Stimulated activated CD4-positive, alpha-beta T cell treated with anti-CD3 and anti-CD28 coated beads, Interleukin-15, amount 100 ng/mL, for 24 hours (primary cell): Measurements from ENCODE around the gene ZFAND3.

Experiments
- DNase-seq: peaks from one replicate; pipeline ENCODE4 v3.0.0-alpha.2; 2020

The ZFAND3 gene

GRCh38 chr6:38055203-38055589 lies 235.7 kb downstream of the ZFAND3 start:
- no peak for DNase-seq

GRCh38 chr6:38056361-38056760 lies 236.8 kb downstream of the ZFAND3 start:
- no peak for DNase-seq

GRCh38 chr6:38057994-38058393 lies 238.5 kb downstream of the ZFAND3 start:
- peak; percentile 78 for DNase-seq

GRCh38 chr6:38062066-38062465 lies 242.5 kb downstream of the ZFAND3 start:
- no peak for DNase-seq

GRCh38 chr6:38063973-38064372 lies 244.4 kb downstream of the ZFAND3 start:
- DNase-seq, result no peak

GRCh38 chr6:38064431-38064830 lies 244.9 kb downstream of the ZFAND3 start:
- DNase-seq, result no peak

GRCh38 chr6:38065734-38066305 lies 246.3 kb downstream of the ZFAND3 start:
- no peak for DNase-seq

- DNase-seq, result no peak
These were observed 247.9 kb downstream of the ZFAND3 start for GRCh38 chr6:38067263-38067980.

- DNase-seq, result no peak
These were observed 249.5 kb downstream of the ZFAND3 start for GRCh38 chr6:38068854-38069590.

GRCh38 chr6:38077488-38078030 lies 258.0 kb downstream of the ZFAND3 start:
- no peak for DNase-seq

GRCh38 chr6:38078671-38079070 lies 259.1 kb downstream of the ZFAND3 start:
- no peak for DNase-seq

- no peak for DNase-seq
These were observed 259.6 kb downstream of the ZFAND3 start for GRCh38 chr6:38079107-38079506.

GRCh38 chr6:38079537-38079936 lies 260.0 kb downstream of the ZFAND3 start:
- DNase-seq, result no peak

- no peak for DNase-seq
These were observed 260.8 kb downstream of the ZFAND3 start for GRCh38 chr6:38080360-38080759.

GRCh38 chr6:38080889-38081288 lies 261.4 kb downstream of the ZFAND3 start:
- DNase-seq, result no peak

- no peak for DNase-seq
These were observed 265.5 kb downstream of the ZFAND3 start for GRCh38 chr6:38085031-38085430.

- no peak for DNase-seq
These were observed 266.8 kb downstream of the ZFAND3 start for GRCh38 chr6:38086346-38086745.

GRCh38 chr6:38088010-38088409 lies 268.5 kb downstream of the ZFAND3 start:
- DNase-seq, result no peak

- DNase-seq, result no peak
These were observed 269.3 kb downstream of the ZFAND3 start for GRCh38 chr6:38088829-38089228.

GRCh38 chr6:38091613-38092012 lies 272.1 kb downstream of the ZFAND3 start:
- no peak for DNase-seq

GRCh38 chr6:38092465-38092864 lies 272.9 kb downstream of the ZFAND3 start:
- no peak for DNase-seq

GRCh38 chr6:38092964-38093363 lies 273.4 kb downstream of the ZFAND3 start:
- no peak for DNase-seq

- no peak for DNase-seq
These were observed 275.5 kb downstream of the ZFAND3 start for GRCh38 chr6:38095054-38095453.

- no peak for DNase-seq
These were observed 279.7 kb downstream of the ZFAND3 start for GRCh38 chr6:38099221-38099620.
